ENCODE data around the gene FAM222A.
A peak's percentile ranks its signal among the peaks of the same experiment; 100 is the strongest.

Gene FAM222A

DNA sequence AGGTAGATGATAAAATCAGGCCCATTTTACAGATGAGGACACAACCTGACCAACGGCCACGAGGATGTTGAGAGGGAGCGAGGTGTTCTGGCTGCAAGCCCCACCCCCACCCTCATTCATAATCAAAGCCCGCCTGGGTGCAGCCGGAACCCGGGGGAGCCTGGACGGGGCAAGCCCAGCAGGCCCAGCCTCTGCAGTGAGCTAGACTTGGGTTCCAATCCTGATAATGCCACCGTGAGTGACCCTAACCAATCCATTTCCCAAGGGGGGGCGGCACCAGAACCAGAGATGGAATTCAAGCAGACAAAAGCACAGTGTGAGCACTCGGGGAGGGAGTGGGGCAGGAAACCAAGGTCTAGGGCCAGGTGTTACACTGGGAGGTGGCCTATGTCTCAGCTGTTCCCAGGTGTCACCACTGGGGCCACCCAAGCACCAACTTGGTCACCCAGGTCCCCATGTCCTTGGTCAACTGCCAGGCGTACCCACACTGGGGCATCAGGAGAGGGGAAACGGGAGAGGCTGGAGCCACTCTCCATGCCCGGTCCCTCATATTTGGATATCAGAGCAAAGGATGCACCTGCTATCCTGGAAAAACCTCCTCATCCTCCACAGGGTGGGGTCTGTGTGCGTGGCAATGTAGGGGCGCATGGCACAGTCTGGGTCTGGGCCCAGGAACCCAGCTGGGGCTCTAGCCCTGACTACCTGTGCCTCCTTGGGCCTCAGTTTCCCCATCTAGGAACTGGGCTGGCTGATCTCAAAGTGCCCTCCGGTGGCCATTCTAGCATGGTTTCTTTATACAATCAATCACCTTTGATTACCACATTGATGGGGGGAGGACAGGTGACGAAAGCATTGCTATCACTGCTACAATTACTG is 58.4 kb downstream of the FAM222A start:
- no peak for DNase-seq (ENCODE audit: low read depth, low spot score)

DNA sequence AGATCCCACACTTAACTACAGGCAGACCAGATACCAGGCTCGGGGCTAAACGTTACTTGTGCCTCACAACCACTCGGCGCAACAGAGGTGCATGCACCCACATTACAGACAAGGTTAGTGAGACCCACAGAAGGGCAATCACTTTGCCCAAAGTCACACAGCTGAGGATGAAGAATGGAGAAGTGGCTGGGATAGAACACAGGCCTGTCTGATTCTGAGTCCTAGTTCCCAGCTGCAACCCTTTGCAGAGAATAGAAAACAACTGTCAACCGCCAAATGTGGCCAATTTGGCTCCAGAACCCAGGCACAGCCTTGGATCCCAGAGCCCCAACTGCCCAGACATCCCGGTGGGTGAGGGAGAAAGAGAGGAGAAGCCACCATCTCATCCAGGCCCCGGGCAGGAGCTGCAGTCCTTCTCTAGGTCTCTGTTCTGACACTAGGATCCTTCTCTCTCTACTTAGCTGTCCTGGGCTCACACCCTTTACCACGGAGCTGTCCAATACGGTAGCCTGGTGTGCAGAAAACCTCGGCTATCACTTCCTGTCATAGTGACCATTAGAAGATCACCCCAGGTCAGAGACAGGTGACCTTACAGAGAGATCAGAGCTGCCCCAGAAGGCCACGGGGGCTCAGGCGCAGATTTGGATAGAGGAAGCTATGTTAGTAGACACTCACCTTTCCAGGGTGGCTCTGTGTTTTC is 59.1 kb downstream of the FAM222A start:
- DNase-seq (ENCODE audit: low read depth, low spot score), result no peak

DNA sequence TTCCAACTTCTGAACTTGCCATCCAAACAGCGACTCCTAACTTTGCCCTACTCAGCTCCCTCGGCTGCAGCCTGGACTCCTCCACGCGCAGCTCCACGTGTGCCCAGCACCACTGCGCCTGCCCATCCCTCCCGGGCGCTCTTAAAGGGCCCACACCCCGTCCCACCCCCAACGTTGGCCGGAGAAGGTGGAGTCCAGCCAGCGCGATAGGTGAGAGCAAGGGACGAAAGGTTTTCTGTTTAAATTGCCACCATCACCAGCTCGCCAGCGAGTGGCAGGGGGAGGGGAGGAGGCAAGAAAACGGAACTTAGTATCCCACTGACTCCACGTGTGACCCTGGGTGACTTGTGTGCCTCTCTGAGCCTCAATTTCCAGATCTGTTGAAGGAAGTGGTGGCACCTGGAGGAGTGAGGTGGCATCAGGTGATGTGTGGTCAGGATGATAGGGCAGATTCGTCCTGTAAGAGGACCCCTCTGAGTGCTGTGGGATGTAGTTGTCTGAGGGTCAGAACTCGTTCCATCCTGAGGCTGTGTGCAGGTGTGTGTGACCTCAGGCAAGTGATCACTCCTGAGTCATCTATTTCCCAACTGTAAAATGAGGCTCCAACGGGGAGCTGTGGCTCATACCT is 59.9 kb downstream of the FAM222A start:
- no peak for DNase-seq (ENCODE audit: low read depth, low spot score)

DNA sequence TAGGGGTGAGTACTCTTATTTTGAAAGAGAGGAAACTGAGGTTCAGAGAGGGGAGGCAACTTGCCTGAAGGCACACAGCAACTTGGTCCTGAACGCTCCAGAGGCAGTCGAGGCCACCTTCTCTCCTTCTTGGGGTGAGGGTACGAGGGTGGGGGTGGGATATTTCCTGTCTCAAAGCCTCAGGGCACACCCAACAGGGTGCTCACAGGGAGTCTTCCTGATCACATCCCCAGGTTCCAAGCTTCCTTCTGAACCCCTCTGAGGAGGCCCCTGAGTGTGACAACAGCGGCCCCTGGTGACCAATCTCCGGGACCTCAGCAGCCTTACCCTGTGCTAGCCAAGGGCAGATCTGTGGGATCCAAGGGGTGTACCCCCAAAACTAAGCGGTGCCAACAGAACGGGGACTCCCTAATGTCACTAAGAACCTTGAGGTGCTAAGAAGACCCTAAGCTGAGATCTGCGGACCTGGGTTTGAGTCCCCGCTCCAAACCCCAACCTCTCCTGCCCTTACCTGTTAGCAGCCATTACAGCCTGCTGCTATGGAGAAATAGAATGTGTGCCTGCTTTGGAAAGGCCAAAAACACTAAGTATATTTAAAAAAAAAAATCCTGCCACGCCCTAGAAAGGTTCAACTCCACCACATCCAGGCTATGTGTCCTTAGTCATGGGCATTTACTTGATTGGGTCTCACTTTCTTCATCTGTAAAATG is 61.7 kb downstream of the FAM222A start:
- DNase-seq (ENCODE audit: low read depth, low spot score), result peak; percentile 49

DNA sequence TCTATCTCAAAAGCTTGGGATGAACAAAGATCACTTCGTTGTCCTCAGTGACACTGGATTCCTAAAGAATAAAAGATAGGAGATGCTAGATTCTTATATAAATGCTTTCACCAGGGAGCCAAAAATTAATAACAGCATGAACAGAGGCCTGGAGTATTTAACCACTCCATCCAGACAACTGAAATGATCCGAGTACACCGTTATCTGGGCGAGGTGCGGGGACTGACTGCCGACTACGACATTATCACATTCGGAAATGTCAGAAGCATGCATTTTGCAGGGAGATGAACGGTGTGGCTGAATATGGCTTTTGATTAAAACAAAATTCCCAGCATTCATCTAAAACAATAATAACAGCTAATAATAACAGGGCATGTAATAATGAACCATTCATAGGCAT is 63.0 kb downstream of the FAM222A start:
- DNase-seq (ENCODE audit: low read depth, low spot score), result no peak

DNA sequence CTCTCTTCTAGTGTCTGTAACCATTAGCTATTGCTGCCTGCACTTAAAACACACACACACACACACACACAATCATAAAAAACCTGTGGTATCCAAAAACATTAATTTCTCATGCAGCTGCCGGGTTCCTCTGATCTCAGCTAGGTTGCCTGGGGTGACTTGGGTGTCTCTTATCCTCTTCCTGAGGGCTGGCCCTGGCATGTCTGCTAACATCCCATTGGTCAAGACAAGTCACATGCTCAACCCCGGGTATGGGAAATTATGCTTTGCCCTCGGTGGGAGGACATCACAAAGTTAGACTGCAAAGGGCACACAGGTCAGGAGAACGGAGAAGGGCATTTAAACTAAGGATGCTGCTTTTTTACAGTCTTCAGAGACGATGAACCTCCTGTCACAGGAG is 63.9 kb downstream of the FAM222A start:
- DNase-seq (ENCODE audit: low read depth, low spot score), result no peak

DNA sequence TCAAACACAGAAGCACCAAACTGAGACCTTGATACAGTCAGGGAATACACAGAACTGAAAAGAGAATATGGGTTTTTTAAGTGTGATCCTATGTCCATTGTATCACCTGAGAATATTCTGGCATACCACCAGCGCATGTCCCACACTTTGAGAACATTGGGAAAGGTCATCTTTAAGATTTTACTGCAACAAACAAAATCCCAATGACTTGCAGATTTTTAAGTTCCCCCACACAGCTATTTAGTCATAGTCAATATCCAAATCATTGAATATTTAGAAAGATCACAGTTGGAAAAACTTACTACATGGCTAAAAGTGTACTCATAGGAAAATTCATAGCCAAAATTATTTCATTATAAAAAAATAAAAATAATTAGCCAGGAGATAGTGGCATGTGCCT is 65.1 kb downstream of the FAM222A start:
- DNase-seq (ENCODE audit: low read depth, low spot score), result no peak

DNA sequence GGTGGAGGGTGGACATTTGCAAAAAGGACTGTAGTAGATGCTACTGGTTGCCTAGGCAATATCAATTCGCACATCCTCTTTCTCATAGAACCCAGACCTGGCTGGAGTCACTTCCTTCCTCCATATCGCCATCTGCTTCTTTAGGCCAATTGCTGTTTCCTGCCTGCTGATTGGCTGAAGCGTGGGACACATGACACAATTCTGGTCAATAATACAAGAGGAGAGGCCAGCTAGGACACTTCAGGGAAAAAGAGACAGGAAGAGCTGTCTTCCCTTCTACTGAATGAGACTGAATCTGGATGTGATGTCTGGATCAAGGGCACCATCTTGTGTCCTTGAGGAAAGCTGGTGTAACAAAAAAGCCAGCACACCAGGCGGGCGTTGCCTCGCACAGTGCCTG is 65.8 kb downstream of the FAM222A start:
- DNase-seq (ENCODE audit: low read depth, low spot score), result no peak

DNA sequence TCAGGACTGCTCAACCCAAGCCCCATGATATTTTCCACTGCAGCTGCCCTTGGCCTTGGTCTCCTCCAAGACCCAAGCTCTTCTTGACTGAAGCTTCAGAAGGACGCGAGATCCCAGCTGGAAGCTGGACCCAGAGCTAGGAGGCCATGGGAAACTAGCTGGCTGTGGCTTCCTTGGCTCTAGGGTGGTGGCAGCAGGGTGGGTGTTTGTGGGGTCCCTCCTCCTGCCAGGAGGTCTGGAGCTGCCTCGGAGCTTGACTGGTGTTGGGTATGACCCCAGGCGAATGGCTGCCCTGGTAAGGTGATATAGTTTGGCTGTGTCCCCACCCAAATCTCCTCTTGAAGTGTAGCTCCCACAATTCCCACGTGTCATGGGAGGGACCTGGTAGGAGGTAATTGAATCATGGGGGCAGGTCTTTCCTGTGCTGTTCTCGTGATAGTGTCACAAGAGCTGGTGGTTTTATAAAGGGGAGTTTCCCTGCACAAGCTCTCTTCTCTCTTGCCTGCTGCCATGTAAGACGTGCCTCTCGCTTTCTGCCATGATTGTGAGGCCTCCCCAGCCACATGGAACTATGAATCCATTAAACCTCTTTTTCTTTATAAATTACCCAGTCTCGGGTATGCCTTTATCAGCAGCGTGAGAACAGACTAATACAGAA is 68.2 kb downstream of the FAM222A start:
- DNase-seq (ENCODE audit: low read depth, low spot score), result no peak

DNA sequence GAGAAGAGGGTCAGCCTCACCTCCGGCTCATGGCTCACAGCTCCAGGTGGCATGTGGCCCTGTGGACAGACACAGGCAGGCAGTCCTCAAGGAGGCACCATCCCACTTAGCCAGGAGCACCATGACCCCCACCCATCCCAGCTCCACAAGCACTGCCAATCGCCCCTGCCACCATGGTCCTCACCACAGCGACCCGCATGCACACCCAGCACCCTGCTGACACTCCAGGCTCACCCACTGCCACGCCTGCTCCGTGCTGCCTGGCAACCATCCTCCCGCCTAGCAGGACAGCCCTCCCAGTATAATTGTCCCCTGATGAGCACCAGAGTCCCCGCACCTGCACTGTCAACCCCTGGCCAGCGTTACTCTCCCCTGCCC is 68.7 kb downstream of the FAM222A start:
- DNase-seq (ENCODE audit: low read depth, low spot score), result no peak

DNA sequence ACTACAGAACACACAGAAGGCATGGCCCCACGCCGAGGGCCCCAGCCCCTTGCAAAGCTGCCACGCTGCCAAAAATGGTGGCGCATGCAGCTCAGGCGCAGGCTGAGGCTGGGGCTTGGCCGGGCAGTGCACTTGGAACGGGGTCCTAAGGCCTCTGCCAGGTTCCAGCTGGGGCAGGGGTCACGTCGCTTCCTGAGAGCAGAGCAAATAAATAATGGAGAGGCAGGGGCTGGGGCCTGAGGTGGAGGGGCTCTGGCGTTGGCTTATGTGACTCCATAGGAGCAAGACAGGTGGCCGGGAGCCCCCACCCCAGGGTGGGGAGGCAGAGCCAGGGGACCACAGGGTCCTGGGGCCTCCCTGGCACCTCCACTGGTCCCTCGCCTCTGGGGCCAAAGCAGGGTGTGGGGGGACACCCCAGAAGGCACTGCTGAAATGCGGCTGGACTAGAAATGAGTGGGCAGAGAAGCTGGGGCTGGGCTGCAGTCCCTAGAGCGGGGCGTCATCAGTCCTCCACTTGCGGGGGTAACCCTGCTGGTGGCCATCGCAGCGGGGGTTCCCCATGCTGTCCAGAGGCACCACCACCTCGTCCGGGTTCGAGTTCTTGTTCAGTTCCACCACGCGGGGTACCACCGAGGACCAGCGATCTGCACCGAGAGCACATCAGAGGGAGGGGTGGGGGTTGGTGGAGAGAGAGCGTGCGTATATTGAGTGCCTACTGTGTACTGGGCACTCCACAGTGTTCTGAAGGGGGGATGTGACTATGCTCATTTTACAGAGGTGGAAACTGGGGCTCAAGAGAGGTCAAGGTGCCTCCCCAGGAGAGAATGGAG is 69.7 kb downstream of the FAM222A start:
- no peak for DNase-seq (ENCODE audit: low read depth, low spot score)

DNA sequence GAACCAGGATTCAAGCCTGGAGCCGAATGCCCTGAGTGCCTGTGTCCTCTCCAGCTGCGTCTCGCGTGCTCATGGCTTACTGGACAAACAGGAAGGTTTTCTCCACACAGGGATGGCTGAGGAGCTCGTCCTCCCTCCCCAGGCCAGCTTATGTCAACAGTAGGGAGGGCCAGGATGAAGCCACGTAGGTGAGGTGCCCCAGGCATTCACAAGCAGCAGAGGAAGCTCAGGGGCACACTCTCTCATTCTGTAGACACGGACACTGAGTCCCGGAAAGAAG is 70.3 kb downstream of the FAM222A start:
- DNase-seq (ENCODE audit: low read depth, low spot score), result no peak

DNA sequence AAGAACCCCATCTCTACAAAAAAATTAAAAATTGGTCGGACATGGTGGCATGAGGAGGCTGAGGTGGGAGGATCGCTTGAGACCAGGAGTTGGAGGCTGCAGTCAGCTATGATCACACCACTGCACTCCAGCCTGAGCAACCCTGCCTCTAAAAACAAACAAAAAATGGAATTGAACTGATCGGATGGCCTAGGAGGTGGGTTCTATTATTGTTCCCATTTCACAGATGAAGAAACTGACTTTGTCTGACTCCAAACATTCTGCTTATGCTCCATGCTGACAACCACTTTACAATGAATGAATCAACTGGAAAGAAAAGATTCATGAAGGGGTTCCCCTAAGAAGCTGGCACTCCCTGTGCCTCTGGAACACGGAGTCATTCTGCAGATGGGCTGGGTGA is 72.2 kb downstream of the FAM222A start:
- no peak for DNase-seq (ENCODE audit: low read depth, low spot score)

DNA sequence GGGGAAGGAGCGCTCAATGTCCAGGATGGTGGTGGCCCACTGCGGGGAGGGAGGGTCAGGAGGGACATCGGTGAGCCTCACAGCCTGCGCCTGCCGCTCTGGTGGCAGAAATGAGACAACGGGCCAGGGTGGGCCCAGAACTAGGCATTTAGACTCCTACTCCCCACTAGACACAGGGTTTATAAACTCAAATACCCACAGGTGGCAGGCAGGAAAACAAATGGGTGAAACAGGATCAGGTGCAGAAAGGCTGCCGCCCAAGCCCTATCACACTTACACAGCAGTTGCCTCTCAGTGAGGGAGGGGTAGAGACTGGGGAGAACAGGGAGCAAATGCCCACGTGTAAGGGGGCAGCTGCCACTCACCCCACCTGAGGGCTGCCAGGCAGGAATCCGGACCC is 73.2 kb downstream of the FAM222A start:
- no peak for DNase-seq (ENCODE audit: low read depth, low spot score)

DNA sequence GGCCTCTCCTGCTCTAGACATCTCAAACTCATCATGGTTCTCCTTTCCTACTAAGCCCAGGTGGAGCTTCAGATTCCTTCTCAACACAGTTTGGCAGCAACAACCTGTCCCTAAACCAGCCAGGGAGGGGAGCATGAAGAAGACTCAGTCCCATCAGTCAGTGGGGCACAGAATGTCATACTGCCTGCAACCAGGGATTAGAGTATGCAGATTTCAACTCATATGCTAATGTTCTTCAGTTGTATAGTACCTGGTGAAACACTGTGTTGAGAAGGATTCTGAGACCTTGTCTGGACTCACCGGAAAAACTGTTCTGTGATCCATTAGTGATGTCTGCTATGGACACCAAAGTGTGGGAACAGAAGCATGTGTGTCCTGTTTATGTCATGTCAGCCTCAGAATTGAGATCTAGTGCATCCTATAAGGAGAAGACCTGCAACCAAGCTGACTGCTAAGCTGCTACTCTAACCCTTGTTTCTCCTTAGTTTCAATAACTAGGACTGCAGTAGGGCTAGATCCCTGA is 76.0 kb downstream of the FAM222A start:
- no peak for DNase-seq (ENCODE audit: low read depth, low spot score)

DNA sequence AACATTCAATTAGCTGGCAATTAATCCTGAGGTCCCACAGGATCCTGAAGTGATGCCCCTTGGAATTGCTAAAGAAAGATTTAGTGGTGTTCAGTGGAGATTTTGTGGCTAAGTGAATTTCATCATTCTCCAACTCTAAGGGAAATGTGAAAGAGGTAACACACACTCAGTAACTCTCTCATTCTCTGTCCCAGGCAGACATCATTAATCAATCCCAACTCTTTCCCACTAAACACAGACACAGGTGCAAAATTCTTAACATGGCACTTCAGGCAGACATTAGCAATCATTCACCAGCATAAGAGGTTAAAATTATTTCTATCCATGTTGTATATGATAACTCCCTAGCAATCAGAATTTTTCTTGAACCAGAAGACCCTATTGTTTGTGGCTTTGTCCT is 79.4 kb downstream of the FAM222A start:
- DNase-seq (ENCODE audit: low read depth, low spot score), result no peak

DNA sequence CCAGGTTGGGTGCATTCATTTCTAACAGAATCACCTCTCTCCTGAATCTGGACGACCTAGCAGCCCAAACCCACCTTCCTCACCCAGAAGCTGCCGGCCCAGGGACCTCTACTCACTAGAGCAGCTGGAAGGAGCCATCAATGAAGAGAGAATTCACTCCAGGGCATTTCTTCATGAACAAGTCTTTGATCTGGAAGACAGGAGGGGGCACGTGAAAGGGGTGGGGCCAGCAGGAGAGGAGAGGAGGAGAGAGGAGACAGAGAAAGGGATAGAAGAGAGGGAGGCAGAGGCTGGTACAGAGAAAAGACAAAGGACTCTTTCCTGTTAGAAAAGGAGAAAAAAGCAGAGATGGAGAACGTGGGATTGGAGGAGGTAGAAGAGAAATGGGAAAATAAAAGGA is 79.8 kb downstream of the FAM222A start:
- DNase-seq (ENCODE audit: low read depth, low spot score), result no peak

DNA sequence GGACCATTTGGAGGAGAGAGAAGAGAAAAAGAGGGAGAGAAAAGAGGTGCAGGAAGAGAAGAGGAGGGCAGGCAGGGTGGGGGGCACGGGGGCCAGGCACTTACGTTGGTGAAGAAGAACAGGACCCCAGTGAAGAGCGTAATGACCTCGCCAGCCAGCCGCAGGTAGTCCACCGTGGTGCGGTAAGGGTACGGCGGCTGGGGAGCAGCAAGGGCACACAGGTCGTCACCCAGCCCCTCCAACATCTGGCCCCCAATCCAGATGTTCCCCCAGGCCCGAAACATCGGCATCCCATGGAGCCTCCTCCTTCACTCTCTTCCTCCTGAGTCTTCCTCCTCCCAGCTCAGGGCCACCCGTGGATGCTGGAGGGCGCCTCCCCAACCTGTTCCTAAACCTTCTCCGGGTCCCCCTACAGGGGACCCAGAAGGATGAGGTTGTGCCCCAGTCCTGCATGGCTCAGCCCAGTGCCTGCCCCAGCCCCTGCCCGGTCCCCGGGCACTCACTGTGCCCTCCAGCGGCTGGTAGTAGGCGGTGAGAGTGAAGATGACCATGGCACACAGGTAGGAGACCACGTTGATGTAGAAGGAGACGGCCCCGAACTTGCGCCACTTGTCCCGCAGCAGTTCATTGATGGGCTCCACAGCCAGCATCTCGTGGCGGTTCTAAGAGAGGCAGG is 80.3 kb downstream of the FAM222A start:
- no peak for DNase-seq (ENCODE audit: low read depth, low spot score)

DNA sequence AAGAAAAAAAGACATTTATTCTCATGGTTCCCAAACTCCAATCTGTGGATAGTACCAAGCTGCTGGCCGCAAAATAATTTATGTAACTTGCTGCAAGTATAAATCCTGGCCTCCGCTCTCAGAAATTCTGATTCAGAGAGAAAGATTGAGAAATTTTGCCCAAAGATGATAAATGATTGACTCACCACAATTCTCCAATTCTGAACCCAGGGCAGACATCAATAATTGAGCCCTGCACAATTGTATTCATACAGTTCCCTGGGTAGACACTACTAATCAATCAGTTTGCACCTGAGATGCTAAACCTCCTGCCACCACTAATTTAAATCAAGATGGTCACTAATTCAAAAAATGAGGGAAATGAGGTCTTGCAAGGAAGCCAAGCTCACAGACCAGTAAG is 81.4 kb downstream of the FAM222A start:
- no peak for DNase-seq (ENCODE audit: low read depth, low spot score)

DNA sequence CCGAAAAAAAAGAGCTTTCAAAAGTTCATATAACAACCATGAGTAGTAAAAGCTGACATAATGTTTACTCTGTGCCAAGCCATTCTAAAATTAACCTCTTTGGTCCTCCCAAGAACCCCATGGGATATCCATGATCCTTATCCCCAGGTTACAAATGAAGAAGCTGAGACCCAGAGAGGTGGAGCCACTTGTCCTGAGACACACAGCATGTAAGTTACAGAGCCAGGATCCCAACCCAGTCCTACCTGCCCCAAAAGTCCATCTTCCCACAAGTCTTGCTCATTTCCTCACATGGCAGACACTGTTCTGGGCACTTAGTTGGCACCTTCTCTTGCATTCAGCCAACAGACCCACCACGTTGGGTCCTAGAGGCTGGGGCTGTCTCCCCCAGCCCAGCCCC is 82.4 kb downstream of the FAM222A start:
- no peak for DNase-seq (ENCODE audit: low read depth, low spot score)

Data from activated naive CD8-positive, alpha-beta T cell treated with anti-CD3 and anti-CD28 coated beads, Interleukin-2, amount 50 U/mL, for 16 hours (primary cell).